Measurements from ENCODE around the gene TMEM222. TPM values are rescaled to one million over a fixed set of nuclear protein-coding genes. Genes with fewer than 3 reads are reported as not detected.

TMEM222 gene
- total RNA-seq, 1 experiment from 2014 or later: 38.3 TPM

GRCh38 chr1:27361044-27361402 lies 39.1 kb downstream of the TMEM222 start:
- TF ChIP-seq CTCF (IDR thresholded peaks at IDR 0.05; ENCODE audit: unreplicated experiment): no peak
- peaks cover 10% of the 10 kb centered on the region for H3K4me1 Mint-ChIP-seq (ENCODE audit: insufficient read depth, unreplicated experiment)
- no peaks in the 10 kb centered on the region for H3K9me3 Mint-ChIP-seq (ENCODE audit: unreplicated experiment)
- no peak overlapping the region for H3K4me3 Mint-ChIP-seq (ENCODE audit: unreplicated experiment)
- BruUV-seq (replicated peaks): no TSS peak
- H3K27me3 Mint-ChIP-seq (ENCODE audit: insufficient read depth, unreplicated experiment): no peaks in the 10 kb centered on the region
- ChIA-PET POLR2A (no interaction called here), CTCF (interaction anchor here (0.7 to 0.8 kb wide), 2 partner anchors 16 to 24 kb away, joined by 3 to 7 read pairs; no protein-coding TSS in a partner anchor)
- intact Hi-C loops (cut with micrococcal nuclease): no loop called here
- H3K27ac Mint-ChIP-seq (ENCODE audit: low read depth, unreplicated experiment): no peak overlapping the region
- peaks cover 57% of the 10 kb centered on the region for H3K36me3 Mint-ChIP-seq (ENCODE audit: insufficient read depth, unreplicated experiment)
- DNase-seq (ENCODE audit: unreplicated experiment): no peak

GRCh38 chr1:27361553-27361952 lies 39.6 kb downstream of the TMEM222 start:
- no peak for DNase-seq (ENCODE audit: unreplicated experiment)
- Mint-ChIP-seq H3K4me3 (ENCODE audit: unreplicated experiment) (no peak overlapping the region), H3K27ac (ENCODE audit: low read depth, unreplicated experiment) (no peak overlapping the region), H3K9me3 (ENCODE audit: unreplicated experiment) (no peaks in the 10 kb centered on the region), H3K27me3 (ENCODE audit: insufficient read depth, unreplicated experiment) (no peaks in the 10 kb centered on the region), H3K4me1 (ENCODE audit: insufficient read depth, unreplicated experiment) (peaks cover 10% of the 10 kb centered on the region), H3K36me3 (ENCODE audit: insufficient read depth, unreplicated experiment) (peaks cover 52% of the 10 kb centered on the region)
- BruUV-seq (replicated peaks): no TSS peak
- intact Hi-C loops (cut with micrococcal nuclease): no loop called here
- no peak for TF ChIP-seq CTCF (IDR thresholded peaks at IDR 0.05; ENCODE audit: unreplicated experiment)
- CTCF ChIA-PET: interaction anchor here (0.7 to 1.2 kb wide), 3 partner anchors 13 to 25 kb away, joined by 3 to 7 read pairs (median 5); partner anchors contain the start of gene FCN3
- POLR2A ChIA-PET: interaction anchor here (1.1 kb wide), 1 partner anchor 18 kb away, joined by 4 read pairs; no protein-coding TSS in a partner anchor

DNA sequence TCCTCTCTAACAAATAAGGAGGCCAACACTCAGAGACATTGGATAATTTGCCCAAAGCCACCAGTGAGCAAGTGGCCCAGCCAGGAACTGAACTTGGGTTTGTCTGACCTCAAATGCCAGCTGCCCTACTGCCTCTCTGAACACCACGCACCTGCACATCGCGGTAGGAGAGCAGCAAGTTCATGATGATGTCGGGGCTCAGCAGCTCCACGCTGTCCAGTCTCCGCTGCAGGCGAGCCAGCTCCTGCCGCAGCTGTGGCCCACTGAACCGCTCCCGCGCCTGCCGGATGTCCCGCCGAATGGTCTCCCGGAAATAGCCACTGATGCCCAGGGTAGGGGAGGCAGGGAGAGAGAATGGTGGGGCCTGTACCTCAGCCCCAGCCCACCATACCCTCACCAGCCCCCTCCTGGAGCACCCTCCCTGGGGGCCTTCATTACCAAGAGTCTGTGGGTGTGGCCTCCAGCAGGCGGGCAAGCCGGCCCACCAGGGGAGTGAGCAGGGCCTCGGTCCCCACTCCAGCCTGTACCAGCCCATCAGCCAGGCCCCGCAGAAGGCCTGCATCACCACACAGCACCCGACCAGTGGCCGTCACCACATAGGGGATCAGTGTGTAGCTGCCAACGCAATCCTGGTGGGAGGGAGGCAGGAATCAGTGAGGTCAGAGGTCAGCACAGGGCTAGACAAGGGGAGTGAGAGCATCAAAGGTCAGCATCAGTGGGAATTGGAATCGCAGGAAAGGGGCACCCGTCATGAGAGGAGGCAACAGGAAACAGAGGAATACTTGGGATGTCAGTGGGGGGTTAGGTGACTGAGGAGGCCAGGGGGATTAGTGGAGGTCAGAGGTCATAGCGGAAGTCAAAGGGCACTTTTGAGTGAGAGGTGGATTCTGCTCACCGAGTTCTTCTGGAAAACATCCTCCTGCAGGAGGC lies 42.1 kb downstream of the TMEM222 start:
- Mint-ChIP-seq H3K4me3 (ENCODE audit: unreplicated experiment) (peak overlapping the region; percentile 54), H3K9me3 (ENCODE audit: unreplicated experiment) (no peaks in the 10 kb centered on the region), H3K4me1 (ENCODE audit: insufficient read depth, unreplicated experiment) (peaks cover 16% of the 10 kb centered on the region), H3K27me3 (ENCODE audit: insufficient read depth, unreplicated experiment) (no peaks in the 10 kb centered on the region), H3K36me3 (ENCODE audit: insufficient read depth, unreplicated experiment) (peaks cover 31% of the 10 kb centered on the region), H3K27ac (ENCODE audit: low read depth, unreplicated experiment) (no peak overlapping the region)
- POLR2A ChIA-PET: interaction anchor here (4.0 to 4.1 kb wide), 2 partner anchors 10 to 19 kb away, joined by 24 to 29 read pairs; partner anchors contain the start of gene CD164L2
- intact Hi-C loops (cut with micrococcal nuclease): no loop called here
- BruUV-seq (replicated peaks): no TSS peak
- CTCF ChIA-PET: interaction anchor here (1.0 to 3.2 kb wide), 2 partner anchors 24 to 65 kb away, joined by 4 to 31 read pairs; no protein-coding TSS in a partner anchor
- no peak for TF ChIP-seq CTCF (IDR thresholded peaks at IDR 0.05; ENCODE audit: unreplicated experiment)
- DNase-seq (ENCODE audit: unreplicated experiment): no peak

DNA sequence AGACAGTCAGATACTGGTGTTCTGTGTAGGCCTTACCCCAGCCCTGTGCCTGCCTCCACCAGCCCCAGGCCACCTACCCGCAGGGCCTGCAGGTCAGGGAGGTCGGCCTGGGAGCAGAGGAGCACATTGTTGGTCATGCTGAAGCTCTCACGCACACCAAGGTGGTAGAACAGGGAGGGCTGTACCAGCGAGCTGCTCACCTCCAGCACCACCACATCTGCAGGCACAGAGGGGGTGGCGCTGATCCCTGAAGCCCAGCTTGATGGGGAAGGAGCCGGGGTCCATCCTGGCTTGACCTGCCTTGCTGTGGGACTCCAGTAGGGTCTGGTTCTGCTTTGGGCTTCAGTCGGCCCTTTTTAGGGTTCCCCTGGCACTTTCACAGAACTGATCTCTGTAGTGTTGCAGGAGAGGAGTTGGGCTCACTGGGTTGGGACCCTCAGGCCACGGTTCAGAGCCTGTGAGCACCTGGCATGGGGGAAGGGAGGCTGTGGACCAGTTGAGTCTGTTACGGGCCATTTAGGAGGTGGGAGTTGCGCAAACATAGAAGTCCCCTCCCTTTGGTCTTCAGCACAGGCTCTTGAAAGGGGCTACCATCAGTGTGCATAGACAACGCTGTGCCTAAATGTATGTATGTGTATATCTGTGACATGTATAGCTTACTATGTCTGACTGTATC lies 42.9 kb downstream of the TMEM222 start:
- H3K27ac Mint-ChIP-seq (ENCODE audit: low read depth, unreplicated experiment): peak overlapping the region; percentile 96
- no TSS peak for BruUV-seq (replicated peaks)
- H3K4me3 Mint-ChIP-seq (ENCODE audit: unreplicated experiment): peak overlapping the region; percentile 85

More for the DNA sequence above, 42.9 kb downstream of the TMEM222 start:
- no peak for DNase-seq (ENCODE audit: unreplicated experiment)
- Mint-ChIP-seq H3K36me3 (ENCODE audit: insufficient read depth, unreplicated experiment) (peaks cover 23% of the 10 kb centered on the region), H3K4me1 (ENCODE audit: insufficient read depth, unreplicated experiment) (peaks cover 16% of the 10 kb centered on the region), H3K9me3 (ENCODE audit: unreplicated experiment) (no peaks in the 10 kb centered on the region), H3K27me3 (ENCODE audit: insufficient read depth, unreplicated experiment) (no peaks in the 10 kb centered on the region)
- ChIA-PET POLR2A (interaction anchor here (0.7 to 4.1 kb wide), 20 partner anchors 11 to 360 kb away, joined by 3 to 78 read pairs (median 5); partner anchors contain the start of genes AHDC1, CD164L2, FAM76A and GPR3), CTCF (interaction anchor here (0.9 to 4.8 kb wide), 10 partner anchors 8 to 66 kb away, joined by 4 to 31 read pairs (median 10); partner anchors contain the start of gene GPR3)
- no peak for TF ChIP-seq CTCF (IDR thresholded peaks at IDR 0.05; ENCODE audit: unreplicated experiment)
- intact Hi-C loops (cut with micrococcal nuclease): no loop called here
